NCI-H446 (cell line): ENCODE data around the gene SLX4IP.

Experiments
- DNase-seq, 2 experiments: peaks; one replicate each; lab custom pipeline; 2025; lab: John Stamatoyannopoulos, UW

SLX4IP gene

DNA sequence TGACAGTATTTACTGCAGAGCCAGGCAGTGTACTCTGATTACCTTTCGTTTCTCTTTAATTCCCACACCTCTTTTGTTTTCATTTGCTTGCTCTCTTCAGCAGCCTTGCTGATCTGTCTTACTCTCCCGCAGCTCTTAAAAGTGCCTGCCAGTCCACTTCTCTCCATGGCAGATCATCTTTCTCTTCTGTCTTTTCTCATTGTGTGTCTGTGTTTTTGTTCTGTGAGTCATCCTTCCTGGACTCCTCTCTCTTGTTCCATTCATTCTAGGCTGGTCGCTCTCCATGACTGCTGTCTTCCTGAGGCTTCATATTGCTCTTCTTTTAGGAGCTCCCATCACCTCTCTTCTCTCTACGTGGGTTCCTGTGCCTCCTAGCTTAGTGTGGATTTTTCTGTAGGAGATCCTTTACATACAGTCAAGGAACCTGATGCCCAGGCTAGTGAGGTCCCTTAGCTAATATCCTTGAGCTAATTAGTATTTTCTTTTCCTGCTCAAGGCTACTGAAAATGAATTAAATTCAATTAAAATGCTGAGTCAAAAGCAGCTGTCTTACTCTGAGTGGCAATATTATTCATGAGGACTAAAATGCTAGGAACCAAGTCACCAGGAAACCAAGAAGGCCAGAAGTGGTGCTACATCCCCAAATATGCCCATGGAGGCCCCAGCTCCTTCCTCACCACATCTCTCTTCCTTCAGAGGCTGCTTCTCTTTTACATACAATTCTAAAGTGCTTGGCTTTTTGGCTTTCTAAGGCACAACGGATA lies 86.1 kb downstream of the SLX4IP start:
- peak in 1 of 2 experiments; percentile 48 for DNase-seq

GRCh38 chr20:10521836-10522235 lies 86.7 kb downstream of the SLX4IP start:
- DNase-seq: no peak

- DNase-seq: no peak
These were observed 87.2 kb downstream of the SLX4IP start for GRCh38 chr20:10522328-10522727.

- peak in 1 of 2 experiments; percentile 25 for DNase-seq
These were observed 88.3 kb downstream of the SLX4IP start for GRCh38 chr20:10523443-10523842.

DNA sequence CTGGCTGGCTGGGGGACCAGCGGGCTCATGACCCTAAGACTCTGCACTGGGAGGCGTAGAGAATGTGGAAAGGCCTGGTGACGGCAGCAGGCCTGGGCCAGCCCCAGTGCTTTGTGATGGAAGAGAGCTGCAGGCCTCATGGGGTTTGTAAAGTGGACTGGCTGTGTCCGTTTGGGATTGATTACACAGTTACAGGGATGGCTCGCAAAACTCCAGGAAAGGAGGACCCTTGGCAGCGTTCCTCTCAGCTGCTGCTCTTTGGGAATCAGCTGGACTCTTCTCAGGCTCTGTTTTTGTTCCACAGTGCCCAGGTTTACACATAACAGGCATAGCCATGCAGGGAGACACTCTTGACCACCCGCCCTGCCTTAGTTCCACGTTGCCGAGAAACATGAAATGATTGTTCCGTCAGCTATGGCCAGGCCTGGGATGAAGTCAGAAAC lies 89.0 kb downstream of the SLX4IP start:
- no peak for DNase-seq

GRCh38 chr20:10524643-10525042 lies 89.5 kb downstream of the SLX4IP start:
- no peak for DNase-seq

GRCh38 chr20:10527781-10528180 lies 92.7 kb downstream of the SLX4IP start:
- no peak for DNase-seq

DNA sequence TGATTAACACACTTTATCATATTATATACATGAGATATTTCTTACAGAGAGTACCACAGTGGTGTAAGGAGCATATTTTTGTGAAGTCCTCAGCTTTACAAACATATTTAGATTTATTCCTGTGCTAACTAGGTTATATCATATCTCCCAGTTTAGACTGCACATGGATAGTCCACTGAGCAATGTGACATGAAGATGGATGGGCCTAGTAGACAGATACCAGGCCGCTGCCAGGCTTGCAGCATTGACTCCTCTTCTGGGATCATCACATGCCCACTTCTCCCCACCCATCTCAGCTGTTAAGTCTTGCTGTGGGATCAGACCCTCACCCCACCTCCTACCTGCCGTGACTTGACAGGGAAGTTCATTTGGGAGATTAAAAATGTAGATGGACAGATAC lies 95.8 kb downstream of the SLX4IP start:
- DNase-seq: no peak

DNA sequence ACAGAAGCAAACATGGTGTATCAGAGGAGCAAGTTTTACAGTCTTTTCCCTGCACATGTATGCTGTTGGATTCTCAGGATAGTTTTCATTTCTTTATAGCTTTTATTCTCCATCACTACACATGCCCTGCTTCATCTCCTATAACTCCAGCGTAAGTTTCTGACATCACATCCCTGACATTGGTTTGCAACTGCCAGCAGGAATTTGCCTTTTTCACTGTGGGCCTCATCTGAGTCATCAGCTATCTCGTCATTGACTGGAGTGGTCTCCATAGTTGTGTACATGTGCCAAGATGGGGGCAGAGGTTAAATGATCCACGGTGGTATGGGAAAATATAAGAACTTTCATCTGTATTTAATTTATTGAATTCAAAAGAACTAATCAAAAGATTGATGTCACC lies 96.7 kb downstream of the SLX4IP start:
- no peak for DNase-seq

DNA sequence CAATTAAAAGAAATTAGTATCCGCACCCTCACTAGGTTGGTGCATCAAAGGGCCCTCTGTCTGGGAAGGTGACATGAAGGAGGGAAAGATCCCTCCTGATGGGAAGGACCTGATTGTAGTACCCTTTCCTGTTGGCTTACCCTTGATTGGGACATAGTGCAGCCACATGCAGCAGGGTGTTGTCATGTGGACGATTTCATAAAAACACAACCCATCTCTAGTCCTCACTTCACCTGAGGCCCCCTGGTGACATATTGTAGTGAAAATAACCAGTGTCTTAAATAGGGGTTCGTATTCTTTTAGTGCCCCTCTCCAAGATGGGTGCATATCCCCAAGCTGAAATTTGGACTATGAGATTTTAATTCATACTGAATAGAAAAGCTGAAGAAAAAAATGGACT lies 97.3 kb downstream of the SLX4IP start:
- no peak for DNase-seq

DNA sequence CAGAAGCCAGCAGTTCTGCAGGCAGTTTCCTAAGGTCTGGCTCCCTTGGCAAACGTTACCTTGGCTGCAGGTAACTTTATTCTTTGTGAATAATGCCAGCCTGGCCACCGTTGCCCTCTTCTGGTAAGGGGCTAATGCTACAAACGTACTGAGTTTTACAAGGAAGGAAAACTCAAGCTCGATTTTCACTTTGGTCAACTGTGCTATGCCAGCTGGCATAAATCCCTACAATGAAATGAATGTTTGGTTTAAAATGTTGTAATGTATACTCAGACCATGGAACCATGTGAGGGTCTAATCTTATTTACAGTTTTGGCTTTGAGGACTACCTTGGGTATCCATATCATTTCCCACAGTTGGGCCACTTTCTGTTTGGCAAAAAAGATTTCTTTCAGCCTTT lies 101.4 kb downstream of the SLX4IP start:
- DNase-seq: peak in 1 of 2 experiments; percentile 31

DNA sequence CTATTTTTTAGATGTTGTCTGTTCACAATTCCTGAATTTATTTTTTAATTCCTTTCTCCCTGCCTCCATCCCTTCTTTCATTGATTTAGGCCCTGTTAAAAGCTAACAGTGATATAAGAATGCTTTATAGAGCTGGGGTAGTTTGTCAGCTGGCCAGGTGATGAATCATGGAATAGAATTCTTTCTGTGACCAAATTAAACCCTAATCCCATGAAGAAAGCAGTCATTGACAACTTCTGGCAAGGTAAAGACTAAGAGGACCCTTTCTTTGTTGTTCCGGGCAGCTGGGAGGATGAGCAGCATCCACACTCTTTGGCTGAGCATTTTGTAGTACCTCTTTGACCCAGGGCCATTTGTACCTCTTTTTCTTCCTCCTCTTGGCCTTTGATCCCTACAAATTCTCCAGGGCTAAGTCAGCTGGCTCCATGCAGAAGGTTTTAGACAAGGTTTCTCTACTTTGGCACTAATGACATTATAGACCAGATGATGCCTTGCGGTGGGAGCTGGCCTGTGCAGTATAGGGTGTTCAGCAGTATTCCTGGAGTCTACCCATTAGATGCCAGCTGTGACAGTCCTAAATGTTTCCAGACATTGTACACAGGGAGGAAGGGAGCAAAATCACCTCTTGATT lies 102.9 kb downstream of the SLX4IP start:
- DNase-seq: peak in 1 of 2 experiments; percentile 42

GRCh38 chr20:10538768-10539167 lies 103.7 kb downstream of the SLX4IP start:
- DNase-seq: no peak

DNA sequence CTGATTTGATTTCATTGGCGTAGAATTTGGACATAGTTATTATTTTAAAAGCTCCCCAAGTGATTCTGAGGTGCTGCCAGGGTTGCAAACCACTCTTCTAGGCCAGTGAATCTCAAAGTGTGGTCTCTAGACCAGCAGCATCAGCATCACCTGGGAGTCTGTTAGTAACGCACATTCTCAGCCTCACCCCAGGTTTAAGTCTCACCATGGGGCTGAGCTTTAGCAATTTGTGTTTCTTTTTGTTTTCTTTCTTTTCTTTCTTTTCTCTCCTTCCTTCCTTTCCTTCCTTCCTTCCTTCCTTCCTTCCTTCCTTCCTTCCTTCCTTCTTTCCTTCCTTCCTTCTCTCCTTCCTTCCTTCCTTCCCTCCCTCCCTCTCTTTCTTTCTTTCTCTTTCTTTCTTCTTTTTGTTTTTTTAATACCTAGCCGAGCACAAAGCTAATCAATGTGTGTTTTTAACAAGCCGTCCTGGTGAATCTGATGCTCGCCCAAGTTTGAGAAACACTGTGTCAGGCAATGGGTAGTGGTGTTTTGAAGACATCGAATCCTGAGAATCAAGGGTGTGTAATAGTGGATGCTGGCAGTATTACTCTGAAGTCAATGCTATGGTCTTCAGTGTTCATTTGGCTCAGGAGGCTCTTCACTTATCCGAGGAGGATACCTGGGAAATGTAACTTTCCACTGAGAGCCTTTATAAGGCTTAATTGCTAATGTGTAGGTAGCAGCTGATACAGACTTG lies 104.9 kb downstream of the SLX4IP start:
- DNase-seq: no peak

- DNase-seq: no peak
These were observed 105.8 kb downstream of the SLX4IP start for GRCh38 chr20:10540636-10541493.

- no peak for DNase-seq
These were observed 106.7 kb downstream of the SLX4IP start for GRCh38 chr20:10541668-10542411.

DNA sequence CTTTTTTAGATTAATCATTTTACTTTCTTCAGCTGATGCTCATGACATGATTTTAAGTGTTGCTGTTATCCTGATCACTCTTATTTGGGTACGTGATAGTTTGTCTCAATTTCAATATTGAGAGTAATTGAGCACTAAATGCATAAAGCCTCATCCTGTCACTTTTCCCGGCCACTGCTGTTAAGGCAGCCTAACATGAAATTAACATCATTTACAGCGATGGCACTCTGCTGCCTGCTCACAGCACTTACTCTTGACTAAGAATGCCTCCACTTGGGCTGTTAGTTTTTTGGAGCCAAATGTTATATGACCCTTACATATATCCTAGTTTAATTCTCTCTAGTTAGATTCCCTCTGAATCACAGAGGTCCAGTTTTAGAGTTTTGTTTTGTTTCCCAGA lies 107.3 kb downstream of the SLX4IP start:
- DNase-seq: no peak

GRCh38 chr20:10543480-10543879 lies 108.4 kb downstream of the SLX4IP start:
- no peak for DNase-seq

DNA sequence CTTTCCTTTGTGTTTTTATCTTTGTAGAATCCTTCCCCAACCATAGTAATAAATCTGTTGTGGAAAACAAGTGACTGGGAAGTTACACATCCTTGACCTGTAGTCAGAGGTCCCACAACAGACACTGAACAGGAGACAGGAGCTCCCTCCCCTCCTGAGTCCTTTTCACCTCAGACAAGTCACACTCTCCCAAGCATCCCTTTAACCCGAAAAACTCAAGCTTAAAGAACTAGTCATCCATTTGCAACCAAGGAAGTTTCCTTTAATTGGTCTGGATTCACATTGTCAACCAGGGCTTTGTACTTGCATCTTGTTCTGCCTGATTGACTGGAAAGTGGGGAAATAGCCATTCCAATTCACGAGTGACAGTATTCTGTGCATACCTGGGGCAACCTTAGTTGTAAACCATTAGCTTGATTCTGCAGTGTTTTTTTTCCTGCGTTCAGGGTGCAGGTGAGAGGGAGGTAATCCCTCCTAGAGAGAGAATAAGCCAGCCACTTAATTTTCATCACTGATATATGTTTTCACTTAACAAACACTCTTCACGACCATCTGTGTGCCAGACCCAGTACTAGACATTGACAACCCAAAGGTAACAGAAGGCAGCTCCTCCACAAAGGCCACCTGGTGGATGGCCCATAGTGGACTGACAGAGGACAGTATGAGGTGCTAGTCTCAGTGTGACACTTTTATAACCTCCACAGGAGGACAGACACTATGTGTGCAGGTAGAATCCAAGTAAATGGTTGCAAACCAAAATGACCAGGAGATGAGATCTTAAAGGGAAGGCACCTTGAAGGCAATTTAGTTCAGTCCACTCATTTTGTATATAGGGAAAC lies 112.4 kb downstream of the SLX4IP start:
- DNase-seq: no peak

DNA sequence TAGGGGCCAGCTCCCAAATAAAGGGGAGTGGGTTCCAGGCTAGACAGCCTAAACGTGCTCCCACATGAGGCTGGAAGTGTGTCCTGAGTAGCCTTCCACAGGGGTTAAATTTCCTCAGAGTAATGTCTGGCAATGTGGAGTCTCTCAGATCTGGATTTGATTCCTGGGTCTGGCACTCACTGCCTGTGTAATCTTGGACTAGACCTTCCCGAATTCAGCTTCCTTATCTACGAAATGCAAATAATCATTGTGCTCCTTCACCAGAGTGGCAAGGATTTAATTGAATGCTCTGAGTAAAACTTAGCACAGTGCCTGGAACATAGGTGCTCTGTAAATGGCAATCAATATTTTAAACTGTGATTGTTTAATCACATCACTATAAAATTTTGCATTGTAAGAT lies 114.4 kb downstream of the SLX4IP start:
- DNase-seq: no peak
